GM23338 (cell line): Measurements from ENCODE around the gene TNFRSF11A. TPM values are rescaled to one million over a fixed set of nuclear protein-coding genes. Genes with fewer than 3 reads are reported as not detected.

ENCODE experiments used
- ATAC-seq: fragments of 200-7000 bp; cut with Tn5 transposase; 3 replicates; pipeline ENCODE4 v1.9.1; 2020
- DNase-seq: peaks from one replicate; pipeline ENCODE4 v3.0.0-alpha.2; 2015; ENCODE audit warnings: low spot score
- H2AFZ ChIP-seq: fragments of 200-600 bp; sonication (generic); 2 replicates; pipeline ENCODE4 v1.8.0; 2016; ENCODE audit warnings: antibody characterized with exemption, mild to moderate bottlenecking, moderate library complexity
- H3F3A ChIP-seq: fragments of 200-600 bp; sonication (generic); replicated peaks from 2 replicates; pipeline ENCODE4 v1.8.0; 2017; ENCODE audit warnings: antibody characterized with exemption, mixed run types, low read depth
- H3K27ac ChIP-seq: fragments of 200-600 bp; sonication (generic); 2 replicates; pipeline ENCODE4 v1.6.1; 2016; ENCODE audit warnings: low read depth
- H3K27me3 ChIP-seq: fragments of 200-600 bp; sonication (generic); 2 replicates; pipeline ENCODE4 v1.8.0; 2016; ENCODE audit warnings: mild to moderate bottlenecking, mixed run types, moderate library complexity; ENCODE audit not compliant: insufficient read depth
- H3K36me3 ChIP-seq: fragments of 200-600 bp; sonication (generic); 2 replicates; pipeline ENCODE4 v1.8.0; 2016; ENCODE audit warnings: mild to moderate bottlenecking; ENCODE audit not compliant: insufficient read depth
- H3K4me1 ChIP-seq: fragments of 200-600 bp; sonication (generic); 2 replicates; pipeline ENCODE4 v1.8.0; 2016; ENCODE audit warnings: mild to moderate bottlenecking, moderate library complexity; ENCODE audit not compliant: insufficient read depth
- H3K4me2 ChIP-seq: fragments of 200-600 bp; sonication (generic); 2 replicates; pipeline ENCODE4 v1.7.1; 2017; ENCODE audit warnings: mixed run types
- H3K4me3 ChIP-seq: fragments of 200-600 bp; sonication (generic); 2 replicates; pipeline ENCODE4 v1.6.1; 2016; ENCODE audit warnings: mixed run types
- H3K79me2 ChIP-seq: fragments of 200-600 bp; sonication (generic); replicated peaks from 2 replicates; pipeline ENCODE4 v1.8.0; 2017; ENCODE audit warnings: mild to moderate bottlenecking; ENCODE audit not compliant: insufficient read depth
- H3K9me2 ChIP-seq: fragments of 200-600 bp; sonication (generic); 2 replicates; pipeline ENCODE4 v1.8.0; 2017; ENCODE audit not compliant: insufficient read depth
- H4K20me1 ChIP-seq: fragments of 200-600 bp; sonication (generic); replicated peaks from 2 replicates; pipeline ENCODE4 v1.8.0; 2017; ENCODE audit warnings: mild to moderate bottlenecking; ENCODE audit not compliant: insufficient read depth
- H3K27ac Mint-ChIP-seq: 2 replicates; pipeline ENCODE4 v1.8.0; 2020; ENCODE audit warnings: inconsistent platforms, mild to moderate bottlenecking, moderate library complexity, mixed read lengths
- H3K27me3 Mint-ChIP-seq: 3 replicates; pipeline ENCODE4 v1.8.0; 2022; ENCODE audit warnings: low read depth, mild to moderate bottlenecking, moderate library complexity, mixed read lengths, inconsistent platforms; ENCODE audit not compliant: insufficient read depth, poor library complexity
- H3K36me3 Mint-ChIP-seq: 3 replicates; pipeline ENCODE4 v1.8.0; 2021; ENCODE audit warnings: low read depth, mild to moderate bottlenecking, inconsistent platforms, moderate library complexity, mixed read lengths
- H3K4me1 Mint-ChIP-seq: 3 replicates; pipeline ENCODE4 v1.8.0; 2020; ENCODE audit warnings: mild to moderate bottlenecking, inconsistent platforms, mixed read lengths
- H3K4me3 Mint-ChIP-seq: 3 replicates; pipeline ENCODE4 v1.8.0; 2021; ENCODE audit warnings: moderate library complexity, mild to moderate bottlenecking, inconsistent platforms, mixed read lengths
- H3K9me3 Mint-ChIP-seq: 3 replicates; pipeline ENCODE4 v1.8.0; 2020; ENCODE audit warnings: moderate library complexity, mild to moderate bottlenecking, inconsistent platforms, mixed read lengths
- CREB1 ChIP-seq: fragments of 250-450 bp; sonication (Bioruptor Pico); IDR thresholded peaks from 2 replicates; pipeline ENCODE4 v1.5.0; 2020; ENCODE audit warnings: low read depth, mild to moderate bottlenecking, moderate library complexity
- CTCF ChIP-seq, 2 experiments: fragments of 200-600 bp in 1 of 2; sonication (generic) in 1 of 2; conservative IDR thresholded peaks; 2 replicates each; pipeline versions ENCODE4 v1.5.1 to v1.6.1; 2016 to 2017; ENCODE audit warnings: antibody characterized with exemption in 2 of 2, low read depth in 2 of 2, mild to moderate bottlenecking in 2 of 2, moderate library complexity in 1 of 2
- ETS1 ChIP-seq: IDR thresholded peaks from 2 replicates; pipeline ENCODE4 v1.6.1; 2016; ENCODE audit warnings: antibody characterized with exemption
- EZH2 ChIP-seq: fragments of 200-600 bp; sonication (generic); IDR thresholded peaks from one replicate; pipeline ENCODE4 v1.8.0; 2017; ENCODE audit warnings: antibody characterized with exemption, mild to moderate bottlenecking, low read depth; ENCODE audit not compliant: unreplicated experiment
- EZH2phosphoT487 ChIP-seq: fragments of 200-600 bp; sonication (generic); IDR thresholded peaks from one replicate; pipeline ENCODE4 v1.8.1; 2018; ENCODE audit warnings: antibody characterized with exemption; ENCODE audit not compliant: unreplicated experiment
- JUNB ChIP-seq: IDR thresholded peaks from one replicate; pipeline ENCODE4 v1.6.1; 2016; ENCODE audit warnings: antibody characterized with exemption; ENCODE audit not compliant: unreplicated experiment
- NANOG ChIP-seq: IDR thresholded peaks from 2 replicates; pipeline ENCODE4 v1.6.1; 2016; ENCODE audit warnings: antibody characterized with exemption, borderline replicate concordance
- POLR2AphosphoS5 ChIP-seq: IDR thresholded peaks from 2 replicates; pipeline ENCODE4 v1.6.1; 2016; ENCODE audit warnings: antibody characterized with exemption, low read depth
- REST ChIP-seq: IDR thresholded peaks from one replicate; pipeline ENCODE4 v1.6.1; 2018; ENCODE audit warnings: antibody characterized with exemption; ENCODE audit not compliant: unreplicated experiment
- STAT1 ChIP-seq: IDR thresholded peaks from one replicate; pipeline ENCODE4 v1.6.1; 2016; ENCODE audit warnings: antibody characterized with exemption; ENCODE audit not compliant: unreplicated experiment
- ZNF114 ChIP-seq: fragments of 250-450 bp; sonication (Bioruptor Pico); IDR thresholded peaks from 2 replicates; pipeline ENCODE4 v1.5.0; 2020; ENCODE audit warnings: mild to moderate bottlenecking, moderate library complexity
- ZNF331 ChIP-seq: fragments of 250-450 bp; sonication (Bioruptor Pico); IDR thresholded peaks from 2 replicates; pipeline ENCODE4 v1.5.0; 2020; ENCODE audit warnings: low read depth, mild to moderate bottlenecking, moderate library complexity
- ZNF462 ChIP-seq: fragments of 250-450 bp; sonication (Bioruptor Pico); IDR thresholded peaks from 2 replicates; pipeline ENCODE4 v1.5.0; 2020; ENCODE audit warnings: mild to moderate bottlenecking, moderate library complexity
- polyA plus RNA-seq: library from polyadenylated mRNA; unstranded; fragments of >200 nt; fragmentation: Nextera tagmentation; extraction: Ambion mirVana; gene quantifications from 2 replicates; pipeline ENCODE4 v1.2.1, GENCODE V29; 2016
- total RNA-seq: library from RNA; depleted of rRNA; stranded (reverse); fragments of >200 nt; shearing (Covaris generic); gene quantifications from 2 replicates; pipeline ENCODE4 v1.2.3, GENCODE V29; 2014

The TNFRSF11A gene
- total and polyA plus RNA-seq, 2 experiments from 2014 or later, result 3.8 to 7.3 TPM

GRCh38 chr18:62432176-62432575 is 107.1 kb downstream of the TNFRSF11A start:
- TF ChIP-seq EZH2, result no peak
- TF ChIP-seq JUNB, result no peak
- no peak for TF ChIP-seq POLR2AphosphoS5
- no peak for TF ChIP-seq ZNF114 (CRISPR knock-in tag)
- TF ChIP-seq REST, result no peak
- no peak for TF ChIP-seq CTCF (conservative IDR thresholded peaks at IDR 0.05; ENCODE audit: low read depth in 2 of 2)
- TF ChIP-seq ZNF331 (CRISPR knock-in tag), result no peak
- no peak for TF ChIP-seq ETS1
- no peak for TF ChIP-seq STAT1
- no peak for TF ChIP-seq NANOG
- no peak for TF ChIP-seq EZH2phosphoT487
- TF ChIP-seq ZNF462 (CRISPR knock-in tag), result no peak
- TF ChIP-seq CREB1 (CRISPR knock-in tag), result no peak
- Mint-ChIP-seq H3K9me3 (peaks cover 8% of the 10 kb centered on the region), H3K4me1 (no peaks in the 10 kb centered on the region), H3K36me3 (peaks cover 7% of the 10 kb centered on the region; the same call in 1 of the 3 replicates), H3K4me3 (no peak overlapping the region), H3K27me3 (peaks cover 6% of the 10 kb centered on the region), H3K27ac (no peak overlapping the region)
- H3K4me1 ChIP-seq, result no peaks in the 10 kb centered on the region
- H3K9me2 ChIP-seq, result no peaks in the 10 kb centered on the region
- H3F3A ChIP-seq, result no peaks in the 10 kb centered on the region
- DNase-seq, result no peak
- H3K79me2 ChIP-seq, result no peaks in the 10 kb centered on the region
- no peak overlapping the region for H2AFZ ChIP-seq
- H3K27me3 ChIP-seq, result no peaks in the 10 kb centered on the region
- H3K4me3 ChIP-seq, result no peak overlapping the region
- no peaks in the 10 kb centered on the region for H4K20me1 ChIP-seq
- H3K27ac ChIP-seq, result no peak overlapping the region
- H3K36me3 ChIP-seq, result no peaks in the 10 kb centered on the region; the same call in 1 of the 2 replicates
- no peak overlapping the region for H3K4me2 ChIP-seq
- no peak for ATAC-seq
